Thyroid gland (tissue), 4 donors: ENCODE data around the gene ANKRD11.

Experiments
- POLR2A ChIP-seq, 2 donors: fragments of 450-650 bp; IDR thresholded peaks; one replicate each; pipeline ENCODE4 v1.6.1; 2017; ENCODE audit warnings: antibody characterized with exemption in 2 of 2, mild to moderate bottlenecking in 2 of 2, moderate library complexity in 1 of 2
- TF ChIP-seq, protein P1 (sequence below), 6 experiments: fragments of 200-600 bp in 3 of 6; fragments of 450-650 bp in 3 of 6; sonication (generic) in 3 of 6; IDR thresholded peaks; one replicate each; pipeline ENCODE4 v1.5.1; 2016 to 2019; ENCODE audit warnings: antibody characterized with exemption in 6 of 6, mild to moderate bottlenecking in 2 of 6, inconsistent platforms in 1 of 6, moderate library complexity in 1 of 6

- TF ChIP-seq, protein P1, sequence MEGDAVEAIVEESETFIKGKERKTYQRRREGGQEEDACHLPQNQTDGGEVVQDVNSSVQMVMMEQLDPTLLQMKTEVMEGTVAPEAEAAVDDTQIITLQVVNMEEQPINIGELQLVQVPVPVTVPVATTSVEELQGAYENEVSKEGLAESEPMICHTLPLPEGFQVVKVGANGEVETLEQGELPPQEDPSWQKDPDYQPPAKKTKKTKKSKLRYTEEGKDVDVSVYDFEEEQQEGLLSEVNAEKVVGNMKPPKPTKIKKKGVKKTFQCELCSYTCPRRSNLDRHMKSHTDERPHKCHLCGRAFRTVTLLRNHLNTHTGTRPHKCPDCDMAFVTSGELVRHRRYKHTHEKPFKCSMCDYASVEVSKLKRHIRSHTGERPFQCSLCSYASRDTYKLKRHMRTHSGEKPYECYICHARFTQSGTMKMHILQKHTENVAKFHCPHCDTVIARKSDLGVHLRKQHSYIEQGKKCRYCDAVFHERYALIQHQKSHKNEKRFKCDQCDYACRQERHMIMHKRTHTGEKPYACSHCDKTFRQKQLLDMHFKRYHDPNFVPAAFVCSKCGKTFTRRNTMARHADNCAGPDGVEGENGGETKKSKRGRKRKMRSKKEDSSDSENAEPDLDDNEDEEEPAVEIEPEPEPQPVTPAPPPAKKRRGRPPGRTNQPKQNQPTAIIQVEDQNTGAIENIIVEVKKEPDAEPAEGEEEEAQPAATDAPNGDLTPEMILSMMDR (IDR thresholded peaks at IDR 0.05) = no peak
- no peak for TF ChIP-seq POLR2A (IDR thresholded peaks at IDR 0.05)
Measured at GRCh38 chr16:89384282-89384681, 106.1 kb downstream of the ANKRD11 start.
